Measurements from ENCODE around the gene ST6GALNAC5. TPM values are rescaled to one million over a fixed set of nuclear protein-coding genes. Genes with fewer than 3 reads are reported as not detected.

The ST6GALNAC5 gene
- total RNA-seq, 1 donor from 2014 or later: 9.5 TPM

GRCh38 chr1:76891931-76892622 lies 24.8 kb downstream of the ST6GALNAC5 start:
- Mint-ChIP-seq H3K36me3 (ENCODE audit: insufficient read depth) (no peaks in the 10 kb centered on the region), H3K27me3 (no peaks in the 10 kb centered on the region), H3K27ac (no peak overlapping the region), H3K4me1 (ENCODE audit: low read depth) (no peaks in the 10 kb centered on the region), H3K9me3 (ENCODE audit: low read depth) (peaks cover 5% of the 10 kb centered on the region), H3K4me3 (ENCODE audit: low read depth) (no peak overlapping the region)
- TF ChIP-seq, protein P1, sequence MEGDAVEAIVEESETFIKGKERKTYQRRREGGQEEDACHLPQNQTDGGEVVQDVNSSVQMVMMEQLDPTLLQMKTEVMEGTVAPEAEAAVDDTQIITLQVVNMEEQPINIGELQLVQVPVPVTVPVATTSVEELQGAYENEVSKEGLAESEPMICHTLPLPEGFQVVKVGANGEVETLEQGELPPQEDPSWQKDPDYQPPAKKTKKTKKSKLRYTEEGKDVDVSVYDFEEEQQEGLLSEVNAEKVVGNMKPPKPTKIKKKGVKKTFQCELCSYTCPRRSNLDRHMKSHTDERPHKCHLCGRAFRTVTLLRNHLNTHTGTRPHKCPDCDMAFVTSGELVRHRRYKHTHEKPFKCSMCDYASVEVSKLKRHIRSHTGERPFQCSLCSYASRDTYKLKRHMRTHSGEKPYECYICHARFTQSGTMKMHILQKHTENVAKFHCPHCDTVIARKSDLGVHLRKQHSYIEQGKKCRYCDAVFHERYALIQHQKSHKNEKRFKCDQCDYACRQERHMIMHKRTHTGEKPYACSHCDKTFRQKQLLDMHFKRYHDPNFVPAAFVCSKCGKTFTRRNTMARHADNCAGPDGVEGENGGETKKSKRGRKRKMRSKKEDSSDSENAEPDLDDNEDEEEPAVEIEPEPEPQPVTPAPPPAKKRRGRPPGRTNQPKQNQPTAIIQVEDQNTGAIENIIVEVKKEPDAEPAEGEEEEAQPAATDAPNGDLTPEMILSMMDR (IDR thresholded peaks at IDR 0.05; ENCODE audit: unreplicated experiment): no peak
- no peak for DNase-seq (ENCODE audit: low spot score, unreplicated experiment)

DNA sequence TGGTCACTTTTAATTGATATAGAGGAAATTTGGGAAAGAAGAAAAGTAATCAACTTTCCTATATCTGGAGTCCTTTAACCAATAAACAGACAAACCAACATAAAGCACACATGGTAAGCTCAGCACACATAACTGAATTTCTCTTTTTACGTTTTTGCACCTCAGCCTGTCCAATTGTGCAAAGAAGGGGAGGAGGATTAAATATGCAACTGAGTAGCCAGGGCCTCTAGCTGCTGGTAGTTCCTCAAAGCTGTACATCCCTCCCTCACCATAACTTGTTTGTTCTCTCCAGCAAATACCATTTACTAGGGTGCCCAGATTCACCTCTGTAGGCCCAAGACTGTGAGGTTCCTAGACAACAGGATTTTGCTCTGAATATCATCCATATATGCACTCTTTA lies 25.4 kb downstream of the ST6GALNAC5 start:
- Mint-ChIP-seq H3K27ac (no peak overlapping the region), H3K4me1 (ENCODE audit: low read depth) (no peaks in the 10 kb centered on the region), H3K9me3 (ENCODE audit: low read depth) (peaks cover 5% of the 10 kb centered on the region), H3K4me3 (ENCODE audit: low read depth) (no peak overlapping the region), H3K27me3 (no peaks in the 10 kb centered on the region), H3K36me3 (ENCODE audit: insufficient read depth) (no peaks in the 10 kb centered on the region)
- DNase-seq (ENCODE audit: low spot score, unreplicated experiment): no peak
- TF ChIP-seq, protein P1 (IDR thresholded peaks at IDR 0.05; ENCODE audit: unreplicated experiment): no peak

GRCh38 chr1:76901158-76901767 lies 34.0 kb downstream of the ST6GALNAC5 start:
- Mint-ChIP-seq H3K4me3 (ENCODE audit: low read depth) (no peak overlapping the region), H3K27me3 (no peaks in the 10 kb centered on the region), H3K9me3 (ENCODE audit: low read depth) (peaks cover 8% of the 10 kb centered on the region), H3K36me3 (ENCODE audit: insufficient read depth) (no peaks in the 10 kb centered on the region), H3K27ac (no peak overlapping the region), H3K4me1 (ENCODE audit: low read depth) (no peaks in the 10 kb centered on the region)
- TF ChIP-seq, protein P1 (IDR thresholded peaks at IDR 0.05; ENCODE audit: unreplicated experiment): peak; percentile 68
- DNase-seq (ENCODE audit: low spot score, unreplicated experiment): peak; percentile 14

- no peaks in the 10 kb centered on the region for H3K27me3 Mint-ChIP-seq
- H3K4me3 Mint-ChIP-seq (ENCODE audit: low read depth): no peak overlapping the region
- H3K4me1 Mint-ChIP-seq (ENCODE audit: low read depth): no peaks in the 10 kb centered on the region
- no peaks in the 10 kb centered on the region for H3K36me3 Mint-ChIP-seq (ENCODE audit: insufficient read depth)
- H3K9me3 Mint-ChIP-seq (ENCODE audit: low read depth): no peaks in the 10 kb centered on the region
- no peak for DNase-seq (ENCODE audit: low spot score, unreplicated experiment)
- TF ChIP-seq, protein P1 (IDR thresholded peaks at IDR 0.05; ENCODE audit: unreplicated experiment): no peak
- no peak overlapping the region for H3K27ac Mint-ChIP-seq
These were observed 38.8 kb downstream of the ST6GALNAC5 start for GRCh38 chr1:76905876-76906595.

DNA sequence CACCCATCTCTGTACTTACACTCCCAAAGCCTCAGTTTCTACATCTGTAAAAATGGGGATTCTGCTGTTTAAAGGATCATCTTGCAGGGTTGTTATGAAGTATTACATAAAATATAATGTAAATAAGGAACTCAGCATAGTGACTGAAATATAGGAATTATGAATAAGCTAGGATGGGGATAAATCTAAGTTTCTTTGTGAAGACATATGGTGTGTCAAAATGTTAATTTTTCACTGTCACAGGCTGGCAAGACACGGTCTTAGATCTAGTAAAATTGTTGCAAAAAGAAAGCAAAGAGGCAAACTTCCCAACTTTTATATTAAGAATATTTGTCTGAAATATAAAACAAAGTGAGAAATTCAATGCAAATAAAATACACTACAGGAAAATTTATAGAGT lies 42.0 kb downstream of the ST6GALNAC5 start:
- TF ChIP-seq, protein P1 (IDR thresholded peaks at IDR 0.05; ENCODE audit: unreplicated experiment): no peak
- Mint-ChIP-seq H3K4me3 (ENCODE audit: low read depth) (no peak overlapping the region), H3K36me3 (ENCODE audit: insufficient read depth) (no peaks in the 10 kb centered on the region), H3K27ac (no peak overlapping the region), H3K9me3 (ENCODE audit: low read depth) (peaks cover 5% of the 10 kb centered on the region), H3K4me1 (ENCODE audit: low read depth) (no peaks in the 10 kb centered on the region), H3K27me3 (no peaks in the 10 kb centered on the region)
- no peak for DNase-seq (ENCODE audit: low spot score, unreplicated experiment)

All from progenitor cell of endocrine pancreas (in vitro differentiated cells).